HEK293 (cell line): ENCODE measurements around the gene BAZ2B.
A peak's percentile ranks its signal among the peaks of the same experiment; 100 is the strongest.

Experiments used
- CTCF ChIA-PET: fragments of 350-600 bp; formaldehyde crosslinking; extraction: SDS; loops from one replicate; lab custom pipeline; 2021; ENCODE audit warnings: antibody characterized with exemption; lab: Yijun Ruan, JAX
- POLR2A ChIA-PET: fragments of 300-600 bp; formaldehyde crosslinking; extraction: SDS; loops from one replicate; lab custom pipeline; 2020; ENCODE audit warnings: antibody characterized with exemption, inconsistent platforms; lab: Yijun Ruan, JAX
- H3K27ac ChIP-seq: fragments of 200-500 bp; sonication (Bioruptor generic); 2 replicates; pipeline ENCODE4 v1.5.1; 2014; ENCODE audit warnings: low read depth, low read length, control low read depth, inconsistent platforms; ENCODE audit errors: extremely low read depth
- H3K36me3 ChIP-seq, 2 experiments: fragments of 200-500 bp in 1 of 2; sonication (Bioruptor generic) in 1 of 2; 1 replicate in 1 of 2; 2 replicates in 1 of 2; pipeline ENCODE4 v1.5.1; 2014 to 2017; ENCODE audit warnings: inconsistent platforms in 2 of 2, low read length in 2 of 2; ENCODE audit not compliant: control insufficient read depth in 2 of 2, insufficient read depth in 1 of 2
- H3K4me1 ChIP-seq: fragments of 200-500 bp; sonication (Bioruptor generic); 2 replicates; pipeline ENCODE4 v1.5.1; 2014; ENCODE audit warnings: mild to moderate bottlenecking, low read length, inconsistent platforms; ENCODE audit not compliant: control insufficient read depth, insufficient read depth
- H3K4me3 ChIP-seq: 2 replicates; pipeline ENCODE4 v1.5.1; 2011; ENCODE audit warnings: low read depth, mild to moderate bottlenecking, control low read depth, low read length, moderate library complexity
- H3K9me3 ChIP-seq: fragments of 200-500 bp; sonication (Bioruptor generic); 2 replicates; pipeline ENCODE4 v1.5.1; 2014; ENCODE audit warnings: low read depth, low read length, inconsistent platforms; ENCODE audit not compliant: control insufficient read depth, insufficient read depth
- BCL6B ChIP-seq: fragments of 450-650 bp; formaldehyde crosslinking; IDR thresholded peaks from 2 replicates; pipeline ENCODE4 v1.5.1; 2017; ENCODE audit warnings: missing biosample characterization, missing genetic modification characterization
- EGR2 ChIP-seq: fragments of 450-650 bp; formaldehyde crosslinking; IDR thresholded peaks from 2 replicates; pipeline ENCODE4 v1.5.1; 2016; ENCODE audit warnings: low read depth, missing biosample characterization, missing genetic modification characterization
- GLI4 ChIP-seq: fragments of 450-650 bp; formaldehyde crosslinking; IDR thresholded peaks from 2 replicates; pipeline ENCODE4 v1.5.1; 2016; ENCODE audit warnings: missing biosample characterization, missing genetic modification characterization
- HOXD13 ChIP-seq: sonication (generic); formaldehyde crosslinking; IDR thresholded peaks from 2 replicates; pipeline ENCODE4 v1.8.0; 2022; ENCODE audit warnings: missing genetic modification reagents, borderline replicate concordance
- KLF1 ChIP-seq: fragments of 450-650 bp; formaldehyde crosslinking; IDR thresholded peaks from 2 replicates; pipeline ENCODE4 v1.5.1; 2016; ENCODE audit warnings: missing biosample characterization, missing genetic modification characterization
- KLF8 ChIP-seq: fragments of 450-650 bp; formaldehyde crosslinking; IDR thresholded peaks from 2 replicates; pipeline ENCODE4 v1.5.1; 2016; ENCODE audit warnings: missing biosample characterization, missing genetic modification characterization
- KLF9 ChIP-seq: fragments of 450-650 bp; formaldehyde crosslinking; IDR thresholded peaks from 2 replicates; pipeline ENCODE4 v1.5.1; 2016; ENCODE audit warnings: missing biosample characterization, missing genetic modification characterization, low read depth
- PATZ1 ChIP-seq: fragments of 450-650 bp; formaldehyde crosslinking; IDR thresholded peaks from 2 replicates; pipeline ENCODE4 v1.5.1; 2016; ENCODE audit warnings: missing biosample characterization, missing genetic modification characterization
- SP7 ChIP-seq: fragments of 450-650 bp; formaldehyde crosslinking; IDR thresholded peaks from 2 replicates; pipeline ENCODE4 v1.5.1; 2016; ENCODE audit warnings: missing biosample characterization, missing genetic modification characterization
- WT1 ChIP-seq: fragments of 450-650 bp; formaldehyde crosslinking; IDR thresholded peaks from 2 replicates; pipeline ENCODE4 v1.5.1; 2016; ENCODE audit warnings: missing biosample characterization, missing genetic modification characterization
- ZBTB10 ChIP-seq: fragments of 450-650 bp; formaldehyde crosslinking; IDR thresholded peaks from 2 replicates; pipeline ENCODE4 v1.5.1; 2016; ENCODE audit warnings: missing biosample characterization, missing genetic modification characterization
- ZEB2 ChIP-seq: fragments of 450-650 bp; formaldehyde crosslinking; IDR thresholded peaks from 2 replicates; pipeline ENCODE4 v1.5.1; 2016; ENCODE audit warnings: missing biosample characterization, missing genetic modification characterization
- ZFHX2 ChIP-seq: fragments of 450-650 bp; formaldehyde crosslinking; conservative IDR thresholded peaks from 2 replicates; pipeline ENCODE4 v1.5.1; 2016; ENCODE audit warnings: missing biosample characterization, missing genetic modification characterization
- ZNF202 ChIP-seq: fragments of 450-650 bp; formaldehyde crosslinking; IDR thresholded peaks from 2 replicates; pipeline ENCODE4 v1.5.1; 2016; ENCODE audit warnings: missing biosample characterization, missing genetic modification characterization, borderline replicate concordance
- ZNF423 ChIP-seq: fragments of 450-650 bp; formaldehyde crosslinking; IDR thresholded peaks from 2 replicates; pipeline ENCODE4 v1.5.1; 2016; ENCODE audit warnings: missing biosample characterization, missing genetic modification characterization
- ZNF501 ChIP-seq: fragments of 450-650 bp; formaldehyde crosslinking; IDR thresholded peaks from 2 replicates; pipeline ENCODE4 v1.5.1; 2016; ENCODE audit warnings: missing biosample characterization, missing genetic modification characterization
- ZNF596 ChIP-seq: fragments of 450-650 bp; IDR thresholded peaks from 2 replicates; pipeline ENCODE4 v1.5.0; 2018; ENCODE audit warnings: missing biosample characterization, mild to moderate bottlenecking, missing genetic modification characterization, moderate library complexity
- ZNF600 ChIP-seq: fragments of 450-650 bp; formaldehyde crosslinking; IDR thresholded peaks from 2 replicates; pipeline ENCODE4 v1.5.1; 2016; ENCODE audit warnings: missing biosample characterization, missing genetic modification characterization
- ZNF76 ChIP-seq: fragments of 450-650 bp; formaldehyde crosslinking; IDR thresholded peaks from 2 replicates; pipeline ENCODE4; 2016; ENCODE audit warnings: low read depth, missing biosample characterization, missing genetic modification characterization, borderline replicate concordance
- ZNF843 ChIP-seq: fragments of 450-650 bp; formaldehyde crosslinking; IDR thresholded peaks from 2 replicates; pipeline ENCODE4 v1.5.1; 2016; ENCODE audit warnings: missing biosample characterization, missing genetic modification characterization
- ZSCAN4 ChIP-seq: fragments of 450-650 bp; formaldehyde crosslinking; IDR thresholded peaks from 2 replicates; pipeline ENCODE4 v1.5.1; 2017; ENCODE audit warnings: missing biosample characterization, missing genetic modification characterization
- TF ChIP-seq, protein P1 (sequence below): fragments of 450-650 bp; formaldehyde crosslinking; conservative IDR thresholded peaks from 2 replicates; pipeline ENCODE4 v1.5.1; 2016; ENCODE audit warnings: low read depth, missing biosample characterization, missing genetic modification characterization
- TF ChIP-seq, protein P2 (sequence below): fragments of 450-650 bp; formaldehyde crosslinking; IDR thresholded peaks from 2 replicates; pipeline ENCODE4 v1.5.1; 2017; ENCODE audit warnings: missing biosample characterization, missing genetic modification characterization

The BAZ2B gene

GRCh38 chr2:159615367-159616285 is 722 bp downstream of the BAZ2B start:
- POLR2A ChIA-PET = interaction anchor here (0.6 to 6.0 kb wide), 21 partner anchors 8 to 1489 kb away, joined by 3 to 64 read pairs (median 5); partner anchors contain the start of genes MARCHF7 and WDSUB1
- peak overlapping the region; percentile 96 for H3K27ac ChIP-seq
- CTCF ChIA-PET = interaction anchor here (0.7 kb wide), 2 partner anchors 504 to 617 kb away, joined by 3 read pairs; no protein-coding TSS in a partner anchor
- H3K4me3 ChIP-seq = peak overlapping the region; percentile 93
- peaks cover 28% of the 10 kb centered on the region for H3K4me1 ChIP-seq
- no peaks in the 10 kb centered on the region for H3K36me3 ChIP-seq
- H3K9me3 ChIP-seq = no peaks in the 10 kb centered on the region
- TF ChIP-seq ZFHX2 (tag by site-specific recombination) (peak; percentile 85), BCL6B (tag by site-specific recombination) (no peak), ZNF76 (tag by site-specific recombination) (peak; percentile 62), ZNF423 (tag by site-specific recombination) (no peak), ZNF501 (tag by site-specific recombination) (0 out of 2 replicates have a peak, but pooled peaks have one; percentile 28), ZNF843 (tag by site-specific recombination) (no peak; the same call in none of the 2 replicates), KLF9 (tag by site-specific recombination) (peak; percentile 65; the same call in 1 of the 2 replicates), ZNF202 (tag by site-specific recombination) (no peak), ZNF596 (tag by site-specific recombination) (peak; percentile 2; the same call in 1 of the 2 replicates), ZSCAN4 (tag by site-specific recombination) (0 out of 2 replicates have a peak, but pooled peaks have one; percentile 20), PATZ1 (tag by site-specific recombination) (peak; percentile 90; the same call in 1 of the 2 replicates), HOXD13 (CRISPR knock-in tag) (no peak), GLI4 (tag by site-specific recombination) (peak; percentile 45; the same call in 1 of the 2 replicates), EGR2 (tag by site-specific recombination) (peak; percentile 89), SP7 (tag by site-specific recombination) (peak; percentile 29; the same call in 1 of the 2 replicates), KLF1 (tag by site-specific recombination) (0 out of 2 replicates have a peak, but pooled peaks have one; percentile 10), ZBTB10 (tag by site-specific recombination) (0 out of 2 replicates have a peak, but pooled peaks have one; percentile 20), KLF8 (tag by site-specific recombination) (peak; percentile 44), ZEB2 (0 out of 2 replicates have a peak, but pooled peaks have one; percentile 35), ZNF600 (tag by site-specific recombination) (peak; percentile 63; the same call in 1 of the 2 replicates), WT1 (tag by site-specific recombination) (peak; percentile 9; the same call in 1 of the 2 replicates)
- TF ChIP-seq, protein P1, sequence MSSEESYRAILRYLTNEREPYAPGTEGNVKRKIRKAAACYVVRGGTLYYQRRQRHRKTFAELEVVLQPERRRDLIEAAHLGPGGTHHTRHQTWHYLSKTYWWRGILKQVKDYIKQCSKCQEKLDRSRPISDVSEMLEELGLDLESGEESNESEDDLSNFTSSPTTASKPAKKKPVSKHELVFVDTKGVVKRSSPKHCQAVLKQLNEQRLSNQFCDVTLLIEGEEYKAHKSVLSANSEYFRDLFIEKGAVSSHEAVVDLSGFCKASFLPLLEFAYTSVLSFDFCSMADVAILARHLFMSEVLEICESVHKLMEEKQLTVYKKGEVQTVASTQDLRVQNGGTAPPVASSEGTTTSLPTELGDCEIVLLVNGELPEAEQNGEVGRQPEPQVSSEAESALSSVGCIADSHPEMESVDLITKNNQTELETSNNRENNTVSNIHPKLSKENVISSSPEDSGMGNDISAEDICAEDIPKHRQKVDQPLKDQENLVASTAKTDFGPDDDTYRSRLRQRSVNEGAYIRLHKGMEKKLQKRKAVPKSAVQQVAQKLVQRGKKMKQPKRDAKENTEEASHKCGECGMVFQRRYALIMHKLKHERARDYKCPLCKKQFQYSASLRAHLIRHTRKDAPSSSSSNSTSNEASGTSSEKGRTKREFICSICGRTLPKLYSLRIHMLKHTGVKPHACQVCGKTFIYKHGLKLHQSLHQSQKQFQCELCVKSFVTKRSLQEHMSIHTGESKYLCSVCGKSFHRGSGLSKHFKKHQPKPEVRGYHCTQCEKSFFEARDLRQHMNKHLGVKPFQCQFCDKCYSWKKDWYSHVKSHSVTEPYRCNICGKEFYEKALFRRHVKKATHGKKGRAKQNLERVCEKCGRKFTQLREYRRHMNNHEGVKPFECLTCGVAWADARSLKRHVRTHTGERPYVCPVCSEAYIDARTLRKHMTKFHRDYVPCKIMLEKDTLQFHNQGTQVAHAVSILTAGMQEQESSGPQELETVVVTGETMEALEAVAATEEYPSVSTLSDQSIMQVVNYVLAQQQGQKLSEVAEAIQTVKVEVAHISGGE (tag by site-specific recombination) = peak; percentile 49
- TF ChIP-seq, protein P2, sequence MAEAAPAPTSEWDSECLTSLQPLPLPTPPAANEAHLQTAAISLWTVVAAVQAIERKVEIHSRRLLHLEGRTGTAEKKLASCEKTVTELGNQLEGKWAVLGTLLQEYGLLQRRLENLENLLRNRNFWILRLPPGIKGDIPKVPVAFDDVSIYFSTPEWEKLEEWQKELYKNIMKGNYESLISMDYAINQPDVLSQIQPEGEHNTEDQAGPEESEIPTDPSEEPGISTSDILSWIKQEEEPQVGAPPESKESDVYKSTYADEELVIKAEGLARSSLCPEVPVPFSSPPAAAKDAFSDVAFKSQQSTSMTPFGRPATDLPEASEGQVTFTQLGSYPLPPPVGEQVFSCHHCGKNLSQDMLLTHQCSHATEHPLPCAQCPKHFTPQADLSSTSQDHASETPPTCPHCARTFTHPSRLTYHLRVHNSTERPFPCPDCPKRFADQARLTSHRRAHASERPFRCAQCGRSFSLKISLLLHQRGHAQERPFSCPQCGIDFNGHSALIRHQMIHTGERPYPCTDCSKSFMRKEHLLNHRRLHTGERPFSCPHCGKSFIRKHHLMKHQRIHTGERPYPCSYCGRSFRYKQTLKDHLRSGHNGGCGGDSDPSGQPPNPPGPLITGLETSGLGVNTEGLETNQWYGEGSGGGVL = peak; percentile 82
